Activated CD4-positive, alpha-beta T cell treated with anti-CD3 and anti-CD28 coated beads, Interleukin-2, amount 10 ng/mL, durations not matched to agents 7 days and 5 days (primary cell): ENCODE results near the gene SLC39A8. TPM values are rescaled to one million over a fixed set of nuclear protein-coding genes. Genes with fewer than 3 reads are reported as not detected.

Experiments used
- CTCF ChIA-PET: fragments of 350-600 bp; sonication (Branson Sonifier 250); formaldehyde crosslinking; loops from one replicate; lab custom pipeline; 2021; ENCODE audit warnings: antibody characterized with exemption; lab: Charles Lee
- POLR2A ChIA-PET: fragments of 350-600 bp; sonication (Branson Sonifier 250); formaldehyde crosslinking; loops from one replicate; lab custom pipeline; 2021; ENCODE audit warnings: antibody characterized with exemption; lab: Charles Lee
- DNase-seq: peaks from one replicate; pipeline ENCODE4 v3.0.0-alpha.2; 2020
- H3K27ac Mint-ChIP-seq: one replicate; pipeline ENCODE4 v1.8.0; 2021; ENCODE audit warnings: mild to moderate bottlenecking, moderate library complexity, mixed read lengths
- H3K27me3 Mint-ChIP-seq: one replicate; pipeline ENCODE4 v1.8.0; 2021; ENCODE audit warnings: mixed read lengths
- H3K36me3 Mint-ChIP-seq: one replicate; pipeline ENCODE4 v1.8.0; 2021; ENCODE audit warnings: low read depth, mixed read lengths
- H3K4me1 Mint-ChIP-seq: one replicate; pipeline ENCODE4 v1.8.0; 2021; ENCODE audit warnings: mixed read lengths
- H3K4me3 Mint-ChIP-seq: one replicate; pipeline ENCODE4 v1.8.0; 2021; ENCODE audit warnings: mild to moderate bottlenecking, moderate library complexity, mixed read lengths
- H3K9me3 Mint-ChIP-seq: one replicate; pipeline ENCODE4 v1.8.0; 2021; ENCODE audit warnings: mixed read lengths
- total RNA-seq, 2 experiments: library from RNA; stranded (reverse); gene quantifications; one replicate each; pipeline ENCODE4 v1.2.3, GENCODE V29; 2021

Gene SLC39A8
- total RNA-seq, 2 experiments from 2014 or later, result 58.7 to 62.3 TPM

- no peak for DNase-seq
- Mint-ChIP-seq H3K27ac (no peak overlapping the region), H3K27me3 (no peaks in the 10 kb centered on the region), H3K4me1 (peaks cover 41% of the 10 kb centered on the region), H3K36me3 (peaks cover 39% of the 10 kb centered on the region), H3K4me3 (no peak overlapping the region), H3K9me3 (no peaks in the 10 kb centered on the region)
- CTCF ChIA-PET, result interaction anchor here (1.0 kb wide), 1 partner anchor 10 kb away, joined by 4 read pairs; no protein-coding TSS in a partner anchor
- POLR2A ChIA-PET, result no interaction called here
Measured at GRCh38 chr4:102334624-102335023, 10.7 kb downstream of the SLC39A8 start.

GRCh38 chr4:102333787-102334186, 11.5 kb downstream of the SLC39A8 start:
- Mint-ChIP-seq H3K27ac (no peak overlapping the region), H3K9me3 (no peaks in the 10 kb centered on the region), H3K36me3 (peaks cover 36% of the 10 kb centered on the region), H3K4me3 (no peak overlapping the region), H3K4me1 (peaks cover 38% of the 10 kb centered on the region), H3K27me3 (no peaks in the 10 kb centered on the region)
- no peak for DNase-seq
- POLR2A ChIA-PET, result no interaction called here
- CTCF ChIA-PET, result interaction anchor here (1.0 kb wide), 2 partner anchors 11 to 12 kb away, joined by 3 to 4 read pairs; no protein-coding TSS in a partner anchor

- Mint-ChIP-seq H3K9me3 (no peaks in the 10 kb centered on the region), H3K4me3 (no peak overlapping the region), H3K27ac (no peak overlapping the region), H3K27me3 (no peaks in the 10 kb centered on the region), H3K36me3 (peaks cover 20% of the 10 kb centered on the region), H3K4me1 (peaks cover 19% of the 10 kb centered on the region)
- ChIA-PET POLR2A (no interaction called here), CTCF (interaction anchor here (0.7 kb wide), 1 partner anchor 554 kb away, joined by 4 read pairs; no protein-coding TSS in a partner anchor)
- DNase-seq, result no peak
Measured at GRCh38 chr4:102328045-102328444, 17.2 kb downstream of the SLC39A8 start.

- H3K9me3 Mint-ChIP-seq, result no peaks in the 10 kb centered on the region
- H3K36me3 Mint-ChIP-seq, result peaks cover 13% of the 10 kb centered on the region
- ChIA-PET CTCF (no interaction called here), POLR2A (no interaction called here)
- peaks cover 23% of the 10 kb centered on the region for H3K4me1 Mint-ChIP-seq
- H3K27ac Mint-ChIP-seq, result no peak overlapping the region
- no peaks in the 10 kb centered on the region for H3K27me3 Mint-ChIP-seq
- no peak overlapping the region for H3K4me3 Mint-ChIP-seq
- no peak for DNase-seq
Measured at GRCh38 chr4:102326951-102327350, 18.3 kb downstream of the SLC39A8 start.

- POLR2A ChIA-PET, result no interaction called here
- no peak for DNase-seq
- CTCF ChIA-PET, result interaction anchor here (0.7 kb wide), 1 partner anchor 25 kb away, joined by 3 read pairs; no protein-coding TSS in a partner anchor
- H3K36me3 Mint-ChIP-seq, result peaks cover 17% of the 10 kb centered on the region
- H3K4me3 Mint-ChIP-seq, result no peak overlapping the region
- peaks cover 27% of the 10 kb centered on the region for H3K4me1 Mint-ChIP-seq
- H3K27me3 Mint-ChIP-seq, result no peaks in the 10 kb centered on the region
- no peak overlapping the region for H3K27ac Mint-ChIP-seq
- H3K9me3 Mint-ChIP-seq, result no peaks in the 10 kb centered on the region
Measured at GRCh38 chr4:102324730-102325129, 20.6 kb downstream of the SLC39A8 start.

GRCh38 chr4:102322736-102323135, 22.5 kb downstream of the SLC39A8 start:
- no peak overlapping the region for H3K4me3 Mint-ChIP-seq
- H3K9me3 Mint-ChIP-seq, result no peaks in the 10 kb centered on the region
- H3K4me1 Mint-ChIP-seq, result peaks cover 25% of the 10 kb centered on the region
- peaks cover 12% of the 10 kb centered on the region for H3K36me3 Mint-ChIP-seq
- POLR2A ChIA-PET, result no interaction called here
- no peaks in the 10 kb centered on the region for H3K27me3 Mint-ChIP-seq
- no peak overlapping the region for H3K27ac Mint-ChIP-seq
- CTCF ChIA-PET, result interaction anchor here (0.5 to 1.3 kb wide), 6 partner anchors 11 to 1162 kb away, joined by 3 read pairs; no protein-coding TSS in a partner anchor
- no peak for DNase-seq

GRCh38 chr4:102321260-102321995, 23.9 kb downstream of the SLC39A8 start:
- POLR2A ChIA-PET, result interaction anchor here (1.1 kb wide), 1 partner anchor 23 kb away, joined by 4 read pairs; no protein-coding TSS in a partner anchor
- peaks cover 25% of the 10 kb centered on the region for H3K4me1 Mint-ChIP-seq
- H3K27me3 Mint-ChIP-seq, result no peaks in the 10 kb centered on the region
- DNase-seq, result no peak
- CTCF ChIA-PET, result interaction anchor here (1.1 to 1.3 kb wide), 3 partner anchors 12 to 32 kb away, joined by 3 read pairs; partner anchors contain the start of gene SLC39A8
- H3K27ac Mint-ChIP-seq, result no peak overlapping the region
- H3K36me3 Mint-ChIP-seq, result peaks cover 18% of the 10 kb centered on the region
- no peaks in the 10 kb centered on the region for H3K9me3 Mint-ChIP-seq
- H3K4me3 Mint-ChIP-seq, result no peak overlapping the region

GRCh38 chr4:102319594-102319993, 25.7 kb downstream of the SLC39A8 start:
- no peak for DNase-seq
- Mint-ChIP-seq H3K4me3 (no peak overlapping the region), H3K27ac (no peak overlapping the region), H3K36me3 (peaks cover 25% of the 10 kb centered on the region), H3K9me3 (no peaks in the 10 kb centered on the region), H3K4me1 (peaks cover 21% of the 10 kb centered on the region), H3K27me3 (no peaks in the 10 kb centered on the region)
- CTCF ChIA-PET, result no interaction called here
- POLR2A ChIA-PET, result no interaction called here

- peaks cover 24% of the 10 kb centered on the region for H3K4me1 Mint-ChIP-seq
- ChIA-PET CTCF (no interaction called here), POLR2A (no interaction called here)
- H3K9me3 Mint-ChIP-seq, result no peaks in the 10 kb centered on the region
- no peak overlapping the region for H3K27ac Mint-ChIP-seq
- no peak for DNase-seq
- H3K27me3 Mint-ChIP-seq, result no peaks in the 10 kb centered on the region
- H3K4me3 Mint-ChIP-seq, result no peak overlapping the region
- H3K36me3 Mint-ChIP-seq, result peaks cover 32% of the 10 kb centered on the region
Measured at GRCh38 chr4:102318526-102318925, 26.8 kb downstream of the SLC39A8 start.

- ChIA-PET CTCF (no interaction called here), POLR2A (no interaction called here)
Measured at GRCh38 chr4:102318105-102318504, 27.2 kb downstream of the SLC39A8 start.

GRCh38 chr4:102317459-102317858, 27.8 kb downstream of the SLC39A8 start:
- no peaks in the 10 kb centered on the region for H3K27me3 Mint-ChIP-seq
- H3K27ac Mint-ChIP-seq, result no peak overlapping the region
- no peaks in the 10 kb centered on the region for H3K9me3 Mint-ChIP-seq
- peaks cover 37% of the 10 kb centered on the region for H3K36me3 Mint-ChIP-seq
- no peak for DNase-seq
- POLR2A ChIA-PET, result no interaction called here
- CTCF ChIA-PET, result no interaction called here
- peaks cover 19% of the 10 kb centered on the region for H3K4me1 Mint-ChIP-seq
- no peak overlapping the region for H3K4me3 Mint-ChIP-seq

More at GRCh38 chr4:102318105-102318504, 27.2 kb downstream of the SLC39A8 start:
- H3K9me3 Mint-ChIP-seq, result no peaks in the 10 kb centered on the region
- no peaks in the 10 kb centered on the region for H3K27me3 Mint-ChIP-seq
- H3K4me1 Mint-ChIP-seq, result peaks cover 23% of the 10 kb centered on the region
- H3K36me3 Mint-ChIP-seq, result peaks cover 36% of the 10 kb centered on the region
- no peak overlapping the region for H3K27ac Mint-ChIP-seq
- DNase-seq, result no peak
- H3K4me3 Mint-ChIP-seq, result no peak overlapping the region

- DNase-seq, result no peak
- Mint-ChIP-seq H3K9me3 (no peaks in the 10 kb centered on the region), H3K4me1 (peaks cover 12% of the 10 kb centered on the region), H3K27me3 (no peaks in the 10 kb centered on the region), H3K4me3 (no peak overlapping the region), H3K36me3 (peaks cover 40% of the 10 kb centered on the region), H3K27ac (no peak overlapping the region)
- POLR2A ChIA-PET, result no interaction called here
- CTCF ChIA-PET, result no interaction called here
Measured at GRCh38 chr4:102316585-102316984, 28.7 kb downstream of the SLC39A8 start.

- ChIA-PET POLR2A (no interaction called here), CTCF (interaction anchor here (0.7 kb wide), 1 partner anchor 1294 kb away, joined by 3 read pairs; no protein-coding TSS in a partner anchor)
- Mint-ChIP-seq H3K36me3 (peaks cover 36% of the 10 kb centered on the region), H3K9me3 (no peaks in the 10 kb centered on the region), H3K27me3 (no peaks in the 10 kb centered on the region), H3K4me3 (no peak overlapping the region), H3K4me1 (peaks cover 3% of the 10 kb centered on the region), H3K27ac (no peak overlapping the region)
- no peak for DNase-seq
Measured at GRCh38 chr4:102315532-102315931, 29.8 kb downstream of the SLC39A8 start.
